Left cardiac atrium (tissue), 4 donors: ENCODE measurements around the gene FRG2C. TPM values are rescaled to one million over a fixed set of nuclear protein-coding genes. Genes with fewer than 3 reads are reported as not detected.
"Not testable (repeated sequence)": the region's sequence is repeated elsewhere in the genome, so short reads cannot be mapped to it uniquely, and the experiment has no call there.

ENCODE experiments used
- ATAC-seq, 2 donors: fragments of 200-7000 bp; cut with Tn5 transposase; one replicate each; pipeline ENCODE4 v1.9.1; 2020; ENCODE audit warnings: mild to moderate bottlenecking in 2 of 2, moderate library complexity in 2 of 2
- DNase-seq: peaks from one replicate; pipeline ENCODE4 v3.0.0-alpha.2; 2020
- intact Hi-C, 2 donors: fragments of 100-400 bp; cut with DNase I; formaldehyde crosslinking; loops; one replicate each; pipeline versions ENCODE4 v1.14.1 to v1.15.1; 2022 to 2023
- microRNA-seq, 2 donors: library from miRNA; unstranded; fragments of <30 nt; microRNA quantifications; one replicate each; pipeline ENCODE4 v1.2.0, GENCODE V29; 2020
- total RNA-seq, 2 donors: library from RNA; stranded (reverse); fragmentation: NEBNext Ultra II Directional; extraction: Animal tissue kit (Norgen Biotek cat#: 25700); gene quantifications; one replicate each; pipeline ENCODE4 v1.2.1, GENCODE V29; 2021
- donor health status: DM: no; HTN: yes; CAD: no.
- donor health status: DM: no; HTN: yes; CAD: no; lungs with severe emphysema.
- donor health status: DM: yes; HTN: yes; CAD: no.
- donor health status: Dilated cardiomyopathy.

Gene FRG2C
- total RNA-seq, 2 donors from 2014 or later: not detected

GRCh38 chr3:75667757-75668701 is 3.9 kb downstream of the FRG2C start:
- ATAC-seq, intact Hi-C loops, DNase-seq: not testable (repeated sequence)

GRCh38 chr3:75668759-75669347 is 4.7 kb downstream of the FRG2C start:
- peak; percentile 60 to 81 for ATAC-seq
- intact Hi-C loops: not testable (repeated sequence)
- DNase-seq: peak; percentile 81

- ATAC-seq: peak; percentile 25 to 72
- intact Hi-C loops: not testable (repeated sequence)
- DNase-seq: peak; percentile 65
These were observed 5.5 kb downstream of the FRG2C start for GRCh38 chr3:75669348-75670297.

GRCh38 chr3:75670298-75671286 is 6.5 kb downstream of the FRG2C start:
- ATAC-seq, DNase-seq, intact Hi-C loops: not testable (repeated sequence)

GRCh38 chr3:75671287-75672139 is 7.4 kb downstream of the FRG2C start:
- intact Hi-C loops, ATAC-seq, DNase-seq: not testable (repeated sequence)

GRCh38 chr3:75672140-75672775 is 8.1 kb downstream of the FRG2C start:
- DNase-seq (peak; percentile 67), ATAC-seq (peak; percentile 15 to 51)
- intact Hi-C loops: not testable (repeated sequence)

- DNase-seq, intact Hi-C loops, ATAC-seq: not testable (repeated sequence)
These were observed 19.8 kb downstream of the FRG2C start for GRCh38 chr3:75683965-75684364.

GRCh38 chr3:75687323-75687722 is 23.2 kb downstream of the FRG2C start:
- intact Hi-C loops: no loop called here
- no peak for DNase-seq
- no peak for ATAC-seq

- ATAC-seq: no peak
- no peak for DNase-seq
- intact Hi-C loops: no loop called here
These were observed 27.9 kb downstream of the FRG2C start for GRCh38 chr3:75692061-75692460.

Small RNA genes lying within 50 kb of the gene (microRNA-seq; reads per million reads assigned to microRNA genes)
- 0 reads per million in 2 donors for gene MIR1324

Other genes starting within 250 kb of the FRG2C start
- gene ZNF717, start 121.2 kb downstream of the FRG2C start, total RNA-seq: 1 to 10 TPM; 8.5 to 8.7 TPM